Naive thymus-derived CD8-positive, alpha-beta T cell (primary cell): ENCODE data around the gene SRC. TPM values are rescaled to one million over a fixed set of nuclear protein-coding genes. Genes with fewer than 3 reads are reported as not detected.
A peak's percentile ranks its signal among the peaks of the same experiment; 100 is the strongest.

Experiments
- ATAC-seq, 2 donors: fragments of 150-1000 bp; cut with Tn5 transposase in 1 of 2; sonication (Bioruptor Pico), chemical (Tn5 transposase) in 1 of 2; 1 replicate in 1 of 2; 2 replicates in 1 of 2; pipeline ENCODE4 v1.10.0; 2021; ENCODE audit warnings: mild to moderate bottlenecking in 2 of 2, moderate library complexity in 2 of 2
- POLR2A ChIA-PET: fragments of 350-600 bp; sonication (Branson Sonifier 250); formaldehyde crosslinking; loops from one replicate; lab custom pipeline; 2021; ENCODE audit warnings: antibody characterized with exemption; lab: Charles Lee
- DNase-seq, 10 donors: peaks; one replicate each; pipeline versions ENCODE4 v3.0.0 to v3.0.0-alpha.2; 2020 to 2022
- H3K27ac Mint-ChIP-seq, 10 donors: one replicate each; pipeline ENCODE4 v1.8.0; 2020 to 2022; ENCODE audit warnings: mild to moderate bottlenecking in 10 of 10, mixed read lengths in 10 of 10, moderate library complexity in 4 of 10, inconsistent platforms in 1 of 10
- H3K27me3 Mint-ChIP-seq, 5 donors: one replicate each; pipeline ENCODE4 v1.8.0; 2021 to 2022; ENCODE audit warnings: mixed read lengths in 5 of 5
- H3K36me3 Mint-ChIP-seq, 3 donors: one replicate each; pipeline ENCODE4 v1.8.0; 2020 to 2022; ENCODE audit warnings: mixed read lengths in 3 of 3, mild to moderate bottlenecking in 2 of 3, inconsistent platforms in 1 of 3
- H3K4me1 Mint-ChIP-seq, 4 donors: one replicate each; pipeline ENCODE4 v1.8.0; 2021 to 2022; ENCODE audit warnings: mixed read lengths in 4 of 4
- H3K4me3 Mint-ChIP-seq, 10 donors: one replicate each; pipeline ENCODE4 v1.8.0; 2020 to 2022; ENCODE audit warnings: mild to moderate bottlenecking in 10 of 10, mixed read lengths in 10 of 10, moderate library complexity in 6 of 10, inconsistent platforms in 1 of 10
- H3K9me3 Mint-ChIP-seq, 9 donors: one replicate each; pipeline ENCODE4 v1.8.0; 2020 to 2022; ENCODE audit warnings: mixed read lengths in 9 of 9, mild to moderate bottlenecking in 3 of 9, inconsistent platforms in 1 of 9, moderate library complexity in 1 of 9
- polyA plus RNA-seq, 3 donors: library from polyadenylated mRNA; unstranded; fragments of 300-500 nt; fragmentation: Illumina TruSeq; gene quantifications; one replicate each; pipeline ENCODE4 v1.2.3, GENCODE V29; 2021
- total RNA-seq, 8 experiments: library from RNA in 2 of 8; stranded (reverse) in 2 of 8; gene quantifications; one replicate each; pipeline ENCODE4 v1.2.3 and lab custom pipeline; 2021 to 2026

SRC gene
- total and polyA plus RNA-seq, 5 experiments from 2014 or later, result 0.07 to 2.4 (median 0.60) TPM; not detected in 2

GRCh38 chr20:37387519-37388269, 41.8 kb downstream of the SRC start:
- peaks cover 0 to 3% (median 0%) of the 10 kb centered on the region in 5 donors for H3K27me3 Mint-ChIP-seq
- no peak for ATAC-seq
- no peaks in the 10 kb centered on the region for H3K9me3 Mint-ChIP-seq
- H3K36me3 Mint-ChIP-seq, result no peaks in the 10 kb centered on the region
- POLR2A ChIA-PET, result no interaction called here
- no peak overlapping the region for H3K27ac Mint-ChIP-seq
- H3K4me1 Mint-ChIP-seq, result peaks cover 5 to 13% (median 7%) of the 10 kb centered on the region in 4 donors
- peak in 1 of 10 donors; percentile 46 for DNase-seq
- H3K4me3 Mint-ChIP-seq, result no peak overlapping the region

- H3K27ac Mint-ChIP-seq, result no peak overlapping the region
- H3K9me3 Mint-ChIP-seq, result no peaks in the 10 kb centered on the region
- peaks cover 5 to 8% (median 6%) of the 10 kb centered on the region in 4 donors for H3K4me1 Mint-ChIP-seq
- H3K27me3 Mint-ChIP-seq, result peaks cover 0 to 3% (median 0%) of the 10 kb centered on the region in 5 donors
- DNase-seq (peak in 1 of 10 donors; percentile 47), ATAC-seq (no peak)
- no peaks in the 10 kb centered on the region for H3K36me3 Mint-ChIP-seq
- POLR2A ChIA-PET, result no interaction called here
- no peak overlapping the region for H3K4me3 Mint-ChIP-seq
These were observed 42.9 kb downstream of the SRC start for GRCh38 chr20:37388831-37389230.

- Mint-ChIP-seq H3K36me3 (no peaks in the 10 kb centered on the region), H3K27ac (no peak overlapping the region), H3K4me3 (no peak overlapping the region), H3K4me1 (peaks cover 5 to 8% (median 6%) of the 10 kb centered on the region in 4 donors), H3K27me3 (peaks cover 0 to 3% (median 0%) of the 10 kb centered on the region in 5 donors), H3K9me3 (no peaks in the 10 kb centered on the region)
- peak in 1 of 10 donors; percentile 40 for DNase-seq
- POLR2A ChIA-PET, result no interaction called here
- ATAC-seq, result no peak
These were observed 43.4 kb downstream of the SRC start for GRCh38 chr20:37389241-37389747.

- H3K4me1 Mint-ChIP-seq, result peaks cover 3 to 6% (median 3%) of the 10 kb centered on the region in 4 donors
- no peaks in the 10 kb centered on the region for H3K36me3 Mint-ChIP-seq
- H3K27me3 Mint-ChIP-seq, result peaks cover 0 to 2% (median 0%) of the 10 kb centered on the region in 5 donors
- POLR2A ChIA-PET, result interaction anchor here (0.6 kb wide), 1 partner anchor 177 kb away, joined by 6 read pairs; no protein-coding TSS in a partner anchor
- H3K27ac Mint-ChIP-seq, result no peak overlapping the region
- DNase-seq (peak in 1 of 10 donors; percentile 31), ATAC-seq (no peak)
- no peak overlapping the region for H3K4me3 Mint-ChIP-seq
- no peaks in the 10 kb centered on the region for H3K9me3 Mint-ChIP-seq
These were observed 43.9 kb downstream of the SRC start for GRCh38 chr20:37389844-37390275.

- Mint-ChIP-seq H3K4me3 (no peak overlapping the region), H3K27ac (no peak overlapping the region), H3K36me3 (no peaks in the 10 kb centered on the region), H3K9me3 (no peaks in the 10 kb centered on the region), H3K4me1 (peaks cover 0 to 2% (median 0%) of the 10 kb centered on the region in 4 donors), H3K27me3 (no peaks in the 10 kb centered on the region)
- ATAC-seq, result no peak
- POLR2A ChIA-PET, result no interaction called here
- peak in 1 of 10 donors; percentile 8 for DNase-seq
These were observed 44.6 kb downstream of the SRC start for GRCh38 chr20:37390503-37390890.

GRCh38 chr20:37390891-37391525, 45.1 kb downstream of the SRC start:
- no peaks in the 10 kb centered on the region for H3K9me3 Mint-ChIP-seq
- H3K27me3 Mint-ChIP-seq, result no peaks in the 10 kb centered on the region
- H3K36me3 Mint-ChIP-seq, result no peaks in the 10 kb centered on the region
- ATAC-seq (no peak), DNase-seq (peak in 1 of 10 donors; percentile 55)
- H3K4me1 Mint-ChIP-seq, result peaks cover 0 to 2% (median 0%) of the 10 kb centered on the region in 4 donors
- H3K4me3 Mint-ChIP-seq, result no peak overlapping the region
- POLR2A ChIA-PET, result no interaction called here
- H3K27ac Mint-ChIP-seq, result no peak overlapping the region

- H3K4me3 Mint-ChIP-seq, result no peak overlapping the region
- H3K9me3 Mint-ChIP-seq, result no peaks in the 10 kb centered on the region
- no peaks in the 10 kb centered on the region for H3K4me1 Mint-ChIP-seq
- POLR2A ChIA-PET, result no interaction called here
- DNase-seq (peak in 2 of 10 donors; percentile 16 to 61), ATAC-seq (no peak)
- no peaks in the 10 kb centered on the region for H3K36me3 Mint-ChIP-seq
- no peak overlapping the region for H3K27ac Mint-ChIP-seq
- H3K27me3 Mint-ChIP-seq, result no peaks in the 10 kb centered on the region
These were observed 46.7 kb downstream of the SRC start for GRCh38 chr20:37392441-37393195.

GRCh38 chr20:37393196-37393862, 47.4 kb downstream of the SRC start:
- Mint-ChIP-seq H3K4me3 (no peak overlapping the region), H3K27ac (no peak overlapping the region), H3K36me3 (no peaks in the 10 kb centered on the region), H3K9me3 (no peaks in the 10 kb centered on the region), H3K4me1 (no peaks in the 10 kb centered on the region), H3K27me3 (no peaks in the 10 kb centered on the region)
- no peak for ATAC-seq
- DNase-seq, result peak in 1 of 10 donors; percentile 54
- POLR2A ChIA-PET, result no interaction called here

- Mint-ChIP-seq H3K4me1 (no peaks in the 10 kb centered on the region), H3K27ac (no peak overlapping the region), H3K36me3 (no peaks in the 10 kb centered on the region), H3K9me3 (no peaks in the 10 kb centered on the region), H3K4me3 (no peak overlapping the region), H3K27me3 (no peaks in the 10 kb centered on the region)
- ATAC-seq (no peak), DNase-seq (peak in 1 of 10 donors; percentile 27)
- POLR2A ChIA-PET, result no interaction called here
These were observed 48.1 kb downstream of the SRC start for GRCh38 chr20:37393863-37394542.

- ATAC-seq, result no peak
- Mint-ChIP-seq H3K36me3 (no peaks in the 10 kb centered on the region), H3K27me3 (no peaks in the 10 kb centered on the region), H3K4me1 (no peaks in the 10 kb centered on the region), H3K27ac (no peak overlapping the region), H3K4me3 (no peak overlapping the region), H3K9me3 (no peaks in the 10 kb centered on the region)
- peak in 1 of 10 donors; percentile 41 for DNase-seq
- POLR2A ChIA-PET, result no interaction called here
These were observed 48.8 kb downstream of the SRC start for GRCh38 chr20:37394543-37395409.

GRCh38 chr20:37395410-37395797, 49.5 kb downstream of the SRC start:
- POLR2A ChIA-PET, result no interaction called here
- H3K4me1 Mint-ChIP-seq, result no peaks in the 10 kb centered on the region
- peak in 1 of 10 donors; percentile 53 for DNase-seq
- H3K27ac Mint-ChIP-seq, result no peak overlapping the region
- no peak for ATAC-seq
- H3K36me3 Mint-ChIP-seq, result no peaks in the 10 kb centered on the region
- H3K27me3 Mint-ChIP-seq, result no peaks in the 10 kb centered on the region
- no peak overlapping the region for H3K4me3 Mint-ChIP-seq
- H3K9me3 Mint-ChIP-seq, result no peaks in the 10 kb centered on the region
